GM21390 (cell line): ENCODE results near the gene NPIPA1.
"Not testable (repeated sequence)": the region's sequence is repeated elsewhere in the genome, so short reads cannot be mapped to it uniquely, and the experiment has no call there.

Experiments used
- ATAC-seq: cut with Tn5 transposase; IDR thresholded peaks from one replicate; pipeline ENCODE4 v1.9.1; 2021; ENCODE audit not compliant: unreplicated experiment

Gene NPIPA1

DNA sequence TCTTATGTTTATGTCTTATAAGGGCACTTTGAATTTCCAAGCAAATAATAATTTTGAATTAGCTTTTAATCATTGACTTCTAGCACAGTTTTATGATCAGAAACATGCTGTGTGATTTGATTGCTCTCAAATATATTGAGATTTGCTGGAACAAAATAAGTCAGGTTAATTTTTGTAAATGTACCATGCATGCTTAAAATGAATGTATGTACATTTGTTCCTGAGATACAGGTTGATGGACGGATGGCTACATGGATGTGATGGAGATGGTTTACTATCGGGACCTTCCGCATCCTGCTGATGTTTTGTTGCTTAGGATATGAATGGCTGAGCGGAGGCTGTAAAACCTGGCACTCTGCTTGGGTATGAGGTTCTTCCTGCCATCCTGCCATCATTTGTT, at the start of gene NPIPA1:
Gene NPIPA1 (plus strand): TSS at position 301 of the 400 bp plus-strand sequence. CDS start 0 bp downstream, at position 301.
- ATAC-seq = not testable (repeated sequence)

DNA sequence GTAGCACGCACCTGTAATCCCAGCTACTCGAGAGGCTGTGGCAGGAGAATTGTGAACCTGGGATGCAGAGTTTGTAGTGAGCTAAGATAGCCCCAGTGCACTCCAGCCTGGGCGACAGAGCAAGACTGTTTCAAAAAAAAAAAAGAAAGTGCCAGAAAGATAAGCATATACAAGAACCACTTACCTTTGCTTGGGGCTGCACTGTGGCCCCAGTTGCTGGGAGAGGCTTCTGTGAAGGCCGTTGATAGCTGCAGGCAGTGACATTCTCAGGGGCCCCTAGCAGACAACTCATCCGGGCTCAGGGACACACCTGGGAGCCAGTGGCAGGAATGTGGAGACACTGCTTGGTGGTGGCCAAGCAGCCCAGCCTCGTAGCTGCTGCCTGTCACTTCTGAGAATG, 45.1 kb upstream of the NPIPA1 start:
- not testable (repeated sequence) for ATAC-seq

DNA sequence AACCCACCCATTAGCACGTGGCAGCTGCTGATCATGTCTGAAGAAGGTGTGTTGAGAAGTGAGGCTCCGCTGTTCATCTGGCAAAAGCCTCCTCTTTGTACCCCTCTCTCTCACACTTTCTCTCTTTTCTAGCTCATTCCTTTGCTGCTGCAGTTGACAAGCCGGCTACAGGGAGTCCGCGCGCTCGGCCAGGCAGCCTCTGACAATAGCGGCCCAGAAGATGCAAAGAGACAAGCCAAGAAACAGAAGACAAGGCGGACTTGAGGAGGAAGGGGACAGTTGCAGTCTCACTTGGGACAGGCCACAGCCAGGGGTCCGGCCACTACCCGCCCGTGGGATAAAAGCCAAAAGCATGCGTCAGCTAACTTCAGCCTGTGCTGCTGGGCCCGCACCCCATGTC, 41.9 kb upstream of the NPIPA1 start:
- ATAC-seq = not testable (repeated sequence)

DNA sequence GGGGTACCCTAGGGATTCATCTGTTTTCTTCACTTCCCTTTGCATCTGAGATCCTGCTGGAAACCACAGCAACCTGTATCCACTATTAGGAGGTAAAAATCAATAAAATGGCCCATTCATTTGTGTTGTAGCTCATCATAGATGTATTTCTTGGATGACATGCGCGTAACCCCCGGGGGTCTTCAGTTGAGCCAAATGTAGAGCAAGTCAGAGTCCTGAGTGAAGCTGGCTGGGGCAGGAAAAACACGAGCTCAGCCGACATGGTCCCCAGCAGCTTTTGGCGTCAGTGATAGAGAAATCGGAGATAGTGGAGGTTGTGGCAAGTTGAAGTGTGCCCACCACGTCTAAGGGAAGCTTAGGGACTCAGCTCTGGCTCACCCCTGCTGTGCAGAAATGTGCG, 41.2 kb upstream of the NPIPA1 start:
- not testable (repeated sequence) for ATAC-seq

DNA sequence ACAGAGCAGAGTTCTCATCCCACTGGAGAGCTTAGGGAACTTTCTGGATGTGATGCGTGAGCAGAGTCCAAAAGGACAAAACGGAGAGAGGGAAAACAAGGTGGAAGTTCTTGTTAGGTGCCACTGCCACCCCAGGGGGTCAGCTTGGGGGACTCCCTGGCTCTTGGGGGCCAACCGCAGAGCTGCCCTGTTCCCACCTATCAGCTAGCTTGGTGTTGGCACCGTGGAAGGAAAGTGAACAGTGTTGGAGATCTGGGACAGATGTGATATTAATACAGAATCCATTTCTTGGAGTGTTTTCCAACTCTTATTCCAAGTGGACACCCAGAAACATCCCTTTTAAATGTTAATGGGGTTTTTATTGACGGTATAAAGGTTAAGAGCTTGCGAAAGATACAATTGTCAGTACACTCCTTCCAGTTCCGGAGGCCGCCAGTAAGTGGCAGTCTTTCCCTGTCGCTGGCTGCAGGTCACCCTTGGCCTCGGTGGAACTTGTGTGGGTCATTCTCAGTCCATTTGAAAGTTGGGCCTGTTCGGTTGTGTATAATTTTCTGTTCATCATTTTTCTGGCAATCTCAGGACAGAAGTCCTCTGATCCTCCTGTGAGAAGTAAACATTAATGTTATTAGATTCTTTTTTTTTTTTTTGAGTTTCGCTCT, 40.1 kb upstream of the NPIPA1 start:
- not testable (repeated sequence) for ATAC-seq

DNA sequence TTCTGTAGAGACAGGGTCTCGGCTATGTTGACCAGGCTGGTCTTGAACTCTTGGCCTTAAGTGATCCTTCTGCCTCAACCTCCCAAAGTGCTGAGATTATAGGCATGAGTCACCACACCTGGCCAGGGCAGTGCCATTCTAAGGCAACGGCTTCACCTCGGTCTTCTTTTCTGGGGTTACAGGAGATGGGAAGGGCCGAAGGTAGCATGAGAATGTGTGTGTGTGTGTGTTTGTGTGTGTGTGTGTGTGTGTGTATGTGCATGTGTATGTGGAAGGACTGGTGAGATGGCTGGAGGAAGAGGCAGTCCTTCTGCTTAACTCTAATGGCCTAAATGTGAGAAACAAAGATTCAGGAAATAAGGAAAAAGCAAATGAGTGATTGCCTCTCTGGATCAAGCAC, 39.1 kb upstream of the NPIPA1 start:
- ATAC-seq = not testable (repeated sequence)

DNA sequence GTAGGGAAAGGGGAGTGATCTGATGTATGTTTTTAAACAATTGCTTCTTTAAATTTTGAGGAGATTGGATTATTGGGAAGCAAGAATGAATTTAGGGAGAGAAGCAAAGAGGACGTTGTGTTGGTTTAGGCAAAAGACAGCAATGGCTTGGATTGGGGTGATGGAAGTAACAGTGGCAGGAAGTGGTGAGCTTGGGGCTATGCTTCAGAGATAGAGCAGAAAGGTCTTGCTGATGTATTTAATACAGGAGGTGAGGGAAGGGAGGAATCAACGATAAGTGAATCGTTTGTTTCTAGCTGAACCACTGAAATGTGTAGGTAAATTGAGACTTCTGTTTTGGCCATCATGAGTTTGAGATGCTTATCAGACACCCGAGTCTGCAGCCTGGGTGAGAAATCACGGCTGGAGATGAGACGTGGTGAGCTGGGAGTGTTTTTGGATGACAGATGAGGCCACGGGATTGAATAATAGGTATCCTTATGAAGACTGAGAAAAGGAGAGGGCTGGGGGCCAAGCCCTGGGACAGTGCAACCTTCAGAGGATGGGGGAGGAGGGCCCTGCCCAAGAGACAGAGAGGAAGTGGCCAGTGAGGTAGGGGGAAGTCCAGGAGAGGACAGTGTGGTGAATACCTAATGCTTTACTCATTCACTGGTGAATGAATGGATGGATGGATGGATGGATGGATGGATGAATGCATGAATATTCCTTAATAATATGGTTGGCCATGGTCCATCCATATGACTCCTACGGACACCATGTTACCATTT, 33.9 kb upstream of the NPIPA1 start:
- not testable (repeated sequence) for ATAC-seq

DNA sequence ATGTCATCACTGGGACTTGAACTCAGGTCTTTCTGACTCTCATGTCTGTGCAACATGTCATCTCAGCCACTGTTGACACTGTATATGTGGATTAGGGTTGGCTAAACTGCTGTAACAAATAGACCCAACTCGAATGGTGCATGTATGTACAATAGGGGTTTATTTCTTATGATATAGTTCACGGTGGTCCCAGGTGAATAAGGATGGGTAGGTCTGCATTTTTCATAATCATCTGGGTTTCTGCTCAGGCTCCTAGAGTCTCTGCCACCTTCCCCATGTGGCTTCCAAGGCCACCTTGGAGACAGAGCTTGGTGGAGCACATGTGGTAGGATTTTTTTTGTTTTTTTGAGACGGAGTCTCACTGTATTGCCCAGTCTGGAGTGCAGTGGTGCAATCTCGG, 27.5 kb upstream of the NPIPA1 start:
- ATAC-seq = not testable (repeated sequence)

DNA sequence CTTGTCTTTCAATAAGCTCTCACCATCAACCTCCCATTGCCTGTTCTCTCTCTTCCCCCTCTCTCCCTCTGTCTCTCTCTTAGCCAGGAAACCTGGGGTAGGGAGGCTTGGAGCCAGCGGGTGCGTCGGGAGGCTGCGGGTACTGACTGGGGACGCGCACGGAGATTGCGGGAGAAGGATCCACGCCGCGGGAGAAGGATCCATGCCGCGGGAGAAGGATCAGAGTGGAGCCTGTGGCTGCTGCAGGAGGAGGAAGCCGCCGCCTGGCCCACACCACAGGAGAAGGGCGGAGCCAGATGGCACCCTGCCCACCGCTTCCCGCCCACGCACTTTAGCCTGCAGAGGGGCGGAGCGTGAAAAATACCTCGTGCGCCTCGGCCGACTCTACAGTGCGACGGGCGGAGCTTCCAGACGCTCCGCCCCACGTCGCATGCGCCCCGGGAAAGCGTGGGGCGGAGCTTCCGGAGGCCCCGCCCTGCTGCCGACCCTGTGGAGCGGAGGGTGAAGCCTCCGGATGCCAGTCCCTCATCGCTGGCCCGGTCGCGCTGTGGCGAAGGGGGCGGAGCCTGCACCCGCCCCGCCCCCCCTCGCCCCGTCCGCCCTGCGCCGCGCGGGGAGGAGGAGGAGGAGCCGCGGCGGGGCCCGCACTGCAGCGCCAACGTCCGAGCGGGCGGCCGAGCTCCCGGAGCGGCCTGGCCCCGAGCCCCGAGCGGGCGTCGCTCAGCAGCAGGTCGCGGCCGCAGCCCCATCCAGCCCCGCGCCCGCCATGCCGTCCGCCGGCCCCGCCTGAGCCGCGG, 26.2 kb upstream of the NPIPA1 start:
- not testable (repeated sequence) for ATAC-seq

DNA sequence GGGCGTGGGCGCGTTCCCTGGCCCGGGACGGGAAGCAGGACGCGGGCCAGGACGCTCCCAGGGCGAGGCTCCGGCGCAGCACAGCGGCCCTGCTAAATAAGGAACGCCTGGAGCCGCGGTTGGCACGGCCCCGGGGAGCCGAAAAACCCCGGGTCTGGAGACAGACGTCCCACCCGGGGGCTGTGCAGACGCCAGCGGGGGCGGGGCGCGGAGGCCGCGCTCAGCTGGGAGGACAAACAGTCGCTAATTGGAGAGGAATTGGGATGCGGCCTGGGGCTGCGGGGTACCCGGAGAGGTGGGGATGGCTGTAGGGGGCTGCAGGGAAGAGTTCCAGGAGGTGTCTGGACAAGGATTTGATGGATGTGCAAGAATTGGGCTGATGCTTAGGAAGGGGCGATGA, 25.3 kb upstream of the NPIPA1 start:
- ATAC-seq = not testable (repeated sequence)

DNA sequence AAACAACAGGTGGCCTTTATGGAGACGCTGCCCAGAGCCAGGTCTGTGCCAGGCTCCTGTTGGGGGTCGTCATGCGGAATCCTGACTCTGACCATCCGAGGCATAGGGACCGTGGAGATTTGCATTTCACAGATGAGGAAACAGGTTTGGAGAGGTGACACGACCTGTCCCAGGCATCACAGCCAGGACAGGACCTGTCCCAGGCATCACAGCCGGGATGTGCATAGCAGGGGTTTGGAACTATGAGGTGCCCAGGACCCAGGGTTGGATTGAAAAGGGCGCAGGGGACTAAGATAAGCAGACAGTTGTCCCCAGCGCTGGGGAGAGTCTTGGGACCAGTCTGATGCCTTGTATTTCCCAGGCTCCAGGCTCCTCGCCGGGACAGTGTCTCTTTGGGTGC, 24.7 kb upstream of the NPIPA1 start:
- not testable (repeated sequence) for ATAC-seq

DNA sequence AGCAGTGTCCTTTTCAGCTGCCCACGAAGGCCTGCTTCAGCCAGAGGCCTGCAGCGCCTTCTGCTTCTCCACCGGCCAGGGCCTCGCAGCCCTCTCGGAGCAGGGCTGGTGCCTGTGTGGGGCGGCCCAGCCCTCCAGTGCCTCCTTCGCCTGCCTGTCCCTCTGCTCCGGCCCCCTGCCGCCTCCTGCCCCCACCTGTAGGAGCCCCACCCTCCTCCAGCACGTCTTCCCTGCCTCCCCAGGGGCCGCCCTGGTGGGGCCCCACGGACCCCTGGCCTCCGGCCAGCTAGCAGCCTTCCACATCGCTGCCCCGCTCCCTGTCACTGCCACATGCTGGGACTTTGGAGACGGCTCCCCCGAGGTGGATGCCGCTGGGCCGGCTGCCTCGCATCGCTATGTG, 18.7 kb upstream of the NPIPA1 start:
- ATAC-seq = not testable (repeated sequence)

DNA sequence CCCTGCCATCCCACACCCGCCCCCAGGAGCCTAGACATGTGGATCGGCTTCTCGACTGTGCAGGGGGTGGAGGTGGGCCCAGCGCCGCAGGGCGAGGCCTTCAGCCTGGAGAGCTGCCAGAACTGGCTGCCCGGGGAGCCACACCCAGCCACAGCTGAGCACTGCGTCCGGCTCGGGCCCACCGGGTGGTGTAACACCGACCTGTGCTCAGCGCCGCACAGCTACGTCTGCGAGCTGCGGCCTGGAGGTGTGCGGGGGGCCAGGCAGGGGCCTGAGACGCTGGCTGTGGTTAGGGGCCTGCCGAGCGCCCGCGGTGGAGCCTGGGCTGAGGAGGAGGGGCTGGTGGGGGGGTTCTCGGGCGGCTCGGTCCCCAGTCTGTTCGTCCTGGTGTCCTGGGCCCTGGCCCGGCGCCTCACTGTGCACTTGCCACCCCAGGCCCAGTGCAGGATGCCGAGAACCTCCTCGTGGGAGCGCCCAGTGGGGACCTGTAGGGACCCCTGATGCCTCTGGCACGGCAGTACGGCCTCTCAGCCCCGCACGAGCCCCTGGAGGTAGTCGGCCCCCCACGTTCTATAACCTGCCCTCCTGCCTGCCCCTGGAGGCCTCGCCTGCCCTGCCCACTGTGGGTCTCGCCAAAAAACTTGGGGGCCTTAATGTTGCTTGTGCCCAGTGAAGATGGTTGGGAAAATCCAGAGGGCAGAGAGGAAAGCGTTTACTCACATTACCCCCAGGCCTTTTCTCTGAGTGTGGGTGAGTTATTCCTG, 17.2 kb upstream of the NPIPA1 start:
- not testable (repeated sequence) for ATAC-seq

DNA sequence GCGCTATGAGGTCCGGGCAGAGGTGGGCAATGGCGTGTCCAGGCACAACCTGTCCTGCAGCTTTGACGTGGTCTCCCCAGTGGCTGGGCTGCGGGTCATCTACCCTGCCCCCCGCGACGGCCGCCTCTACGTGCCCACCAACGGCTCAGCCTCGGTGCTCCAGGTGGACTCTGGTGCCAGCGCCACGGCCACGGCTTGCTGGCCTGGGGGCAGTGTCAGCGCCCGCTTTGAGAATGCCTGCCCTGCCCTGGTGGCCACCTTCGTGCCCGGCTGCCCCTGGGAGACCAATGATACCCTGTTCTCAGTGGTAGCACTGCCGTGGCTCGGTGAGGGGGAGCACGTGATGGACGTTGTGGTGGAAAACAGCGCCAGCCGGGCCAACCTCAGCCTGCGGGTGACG, 15.0 kb upstream of the NPIPA1 start:
- ATAC-seq = not testable (repeated sequence)

DNA sequence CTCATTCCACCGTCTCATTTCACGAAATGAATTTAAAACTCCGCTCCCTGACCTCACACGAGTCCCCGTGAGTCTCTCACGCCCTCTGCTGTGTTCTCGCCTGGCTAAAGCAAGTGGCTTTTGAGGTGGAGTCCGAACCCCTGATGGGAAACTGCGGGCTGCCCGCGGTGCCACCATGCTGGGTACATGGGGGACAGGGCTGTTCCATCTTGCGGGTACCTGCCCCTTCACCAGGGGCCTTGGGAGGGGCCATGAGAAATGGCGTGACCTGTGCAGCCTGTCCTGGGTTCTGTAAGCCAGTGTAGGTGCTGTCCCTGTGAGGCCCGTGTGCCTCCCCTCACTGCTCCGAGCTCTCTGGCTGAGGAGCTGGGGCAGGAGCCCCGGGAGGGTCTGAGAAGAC, 14.3 kb upstream of the NPIPA1 start:
- not testable (repeated sequence) for ATAC-seq

DNA sequence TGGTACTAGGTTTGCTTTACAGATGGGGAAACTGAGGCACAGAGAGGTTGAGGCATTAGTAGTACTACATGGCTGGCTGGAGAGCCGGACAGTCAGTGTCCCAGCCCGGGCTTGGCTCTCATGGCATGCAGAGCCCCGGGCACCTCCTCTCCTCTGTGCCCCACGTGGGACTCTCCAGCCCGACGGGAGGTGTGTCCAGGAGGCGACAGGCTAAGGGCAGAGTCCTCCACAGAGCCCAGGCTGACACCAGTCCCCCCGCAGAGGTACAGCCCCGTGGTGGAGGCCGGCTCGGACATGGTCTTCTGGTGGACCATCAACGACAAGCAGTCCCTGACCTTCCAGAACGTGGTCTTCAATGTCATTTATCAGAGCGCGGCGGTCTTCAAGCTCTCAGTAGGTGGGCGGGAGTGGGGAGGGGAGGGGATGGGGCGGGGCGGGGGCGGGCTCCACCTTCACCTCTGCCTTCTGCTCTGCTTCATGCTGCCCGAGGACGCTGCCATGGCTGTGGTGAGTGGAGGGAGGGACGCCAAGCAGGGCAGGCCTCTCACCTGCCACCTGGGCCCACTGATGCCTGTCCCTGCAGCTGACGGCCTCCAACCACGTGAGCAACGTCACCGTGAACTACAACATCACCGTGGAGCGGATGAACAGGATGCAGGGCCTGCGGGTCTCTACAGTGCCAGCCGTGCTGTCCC, 13.7 kb upstream of the NPIPA1 start:
- ATAC-seq = not testable (repeated sequence)

DNA sequence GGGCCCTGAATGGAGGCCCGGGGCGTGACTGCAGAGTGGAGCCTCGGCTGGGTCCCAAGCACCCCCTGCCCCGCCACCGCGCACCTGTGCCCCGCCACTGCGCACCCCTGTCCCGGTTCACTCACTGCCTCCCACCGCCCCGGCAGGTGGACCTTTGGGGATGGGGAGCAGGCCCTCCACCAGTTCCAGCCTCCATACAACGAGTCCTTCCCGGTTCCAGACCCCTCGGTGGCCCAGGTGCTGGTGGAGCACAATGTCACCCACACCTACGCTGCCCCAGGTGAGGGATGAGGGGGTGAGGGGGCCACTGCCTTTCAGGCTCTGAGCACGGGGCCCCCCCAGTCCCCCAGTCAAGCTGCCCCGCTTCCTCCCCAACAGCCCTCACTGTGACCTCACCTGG, 12.9 kb upstream of the NPIPA1 start:
- ATAC-seq = not testable (repeated sequence)

DNA sequence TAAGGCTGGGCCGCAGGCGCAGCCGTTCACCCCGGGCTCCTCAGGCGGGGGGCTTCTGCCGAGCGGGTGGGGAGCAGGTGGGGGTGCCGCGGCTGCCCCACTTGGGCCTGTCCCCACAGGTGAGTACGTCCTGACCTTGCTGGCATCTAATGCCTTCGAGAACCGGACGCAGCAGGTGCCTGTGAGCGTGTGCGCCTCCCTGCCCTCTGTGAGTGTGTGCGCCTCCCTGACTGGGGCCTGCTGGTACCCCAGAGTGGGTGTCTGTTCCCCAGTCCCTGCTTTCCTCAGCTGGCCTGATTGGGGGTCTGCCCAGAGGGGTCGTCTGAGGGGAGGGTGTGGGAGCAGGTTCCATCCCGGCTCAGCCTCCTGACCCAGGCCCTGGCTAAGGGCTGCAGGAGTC, 12.3 kb upstream of the NPIPA1 start:
- ATAC-seq = not testable (repeated sequence)

DNA sequence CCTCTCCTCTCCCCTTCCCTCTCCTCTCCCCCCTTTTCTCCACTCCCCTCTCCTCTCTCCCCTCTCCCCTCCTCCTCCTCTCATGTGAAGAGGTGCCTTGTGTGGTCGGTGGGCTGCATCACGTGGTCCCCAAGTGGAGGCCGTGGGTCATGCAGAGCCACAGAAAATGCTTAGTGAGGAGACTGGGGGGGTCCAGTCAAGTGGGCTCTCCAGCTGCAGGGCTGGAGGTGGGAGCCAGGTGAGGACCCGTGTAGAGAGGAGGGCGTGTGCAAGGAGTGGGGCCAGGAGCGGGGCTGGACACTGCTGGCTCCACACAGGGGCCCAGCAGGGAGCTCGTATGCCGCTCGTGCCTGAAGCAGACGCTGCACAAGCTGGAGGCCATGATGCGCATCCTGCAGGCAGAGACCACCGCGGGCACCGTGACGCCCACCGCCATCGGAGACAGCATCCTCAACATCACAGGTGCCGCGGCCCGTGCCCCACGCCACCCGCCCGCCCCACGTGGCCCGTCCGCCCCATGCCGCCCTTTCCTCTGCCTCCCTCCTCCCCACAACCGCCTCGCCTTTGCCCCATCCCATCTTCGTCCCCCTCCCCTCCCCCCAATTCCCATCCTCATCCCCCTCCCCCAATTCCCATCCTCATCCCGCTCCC, 9.1 kb upstream of the NPIPA1 start:
- ATAC-seq = not testable (repeated sequence)

DNA sequence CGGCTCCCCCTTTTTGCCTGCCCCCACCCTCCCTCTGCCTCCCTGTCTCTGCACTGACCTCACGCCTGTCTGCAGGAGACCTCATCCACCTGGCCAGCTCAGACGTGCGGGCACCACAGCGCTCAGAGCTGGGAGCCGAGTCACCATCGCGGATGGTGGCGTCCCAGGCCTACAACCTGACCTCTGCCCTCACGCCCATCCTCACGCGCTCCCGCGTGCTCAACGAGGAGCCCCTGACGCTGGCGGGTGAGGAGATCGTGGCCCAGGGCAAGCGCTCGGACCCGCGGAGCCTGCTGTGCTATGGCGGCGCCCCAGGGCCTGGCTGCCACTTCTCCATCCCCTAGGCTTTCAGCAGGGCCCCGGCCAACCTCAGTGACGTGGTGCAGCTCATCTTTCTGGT, 8.1 kb upstream of the NPIPA1 start:
- ATAC-seq = not testable (repeated sequence)
